GM19239 (cell line): ENCODE data around the gene FREM1.

Experiments
- DNase-seq: peaks from one replicate; pipeline ENCODE4 v3.0.0; 2011; ENCODE audit warnings: low spot score; ENCODE audit not compliant: insufficient read length
- FAIRE-seq: peaks from 2 replicates; lab custom pipeline; 2011; peaks lifted over from hg19 to GRCh38; lab: Jason Lieb, UNC

The FREM1 gene

GRCh38 chr9:14722391-14723035 is 187.7 kb downstream of the FREM1 start, which contains the start of gene CER1:
CER1 (minus strand) TSS chr9:14722733; CDS start chr9:14722672, 61 bp downstream.
- FAIRE-seq (no peak), DNase-seq (no peak)

DNA sequence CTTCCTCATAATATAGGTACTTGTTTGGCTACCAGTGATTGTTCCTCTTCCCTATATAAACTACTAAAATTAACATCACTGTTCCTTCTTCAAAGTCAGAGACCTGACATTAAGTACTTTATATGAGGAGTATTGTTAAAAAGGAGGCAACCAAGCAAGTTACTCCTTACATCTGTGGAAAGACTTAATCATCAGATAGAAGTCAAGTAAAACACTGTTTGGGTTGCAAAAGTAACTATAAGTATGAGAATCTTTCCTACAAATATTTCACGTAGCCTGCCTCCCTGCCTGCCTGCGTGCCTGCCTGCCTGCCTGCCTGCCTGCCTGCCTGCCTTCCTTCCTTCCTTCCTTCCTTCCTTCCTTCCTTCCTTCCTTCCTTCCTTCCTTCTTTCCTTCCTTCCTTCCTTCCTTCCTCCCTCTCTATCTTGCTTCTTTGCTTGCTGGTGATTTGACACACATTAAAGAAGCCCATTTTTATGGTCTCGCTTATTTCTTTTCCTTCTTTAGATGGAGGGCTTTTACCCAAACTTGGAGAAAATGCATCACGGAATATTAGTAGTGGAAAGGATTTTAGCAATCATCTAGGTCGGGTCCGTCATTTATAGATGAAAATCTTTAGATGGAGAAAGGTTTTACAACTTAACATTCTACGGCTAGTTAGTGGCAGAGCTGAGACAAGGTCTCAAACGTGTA is 190.9 kb downstream of the FREM1 start:
- no peak for FAIRE-seq
- DNase-seq, result no peak

- DNase-seq (no peak), FAIRE-seq (no peak)
Measured at GRCh38 chr9:14715102-14715501, 195.1 kb downstream of the FREM1 start.

GRCh38 chr9:14713187-14713767 is 197.0 kb downstream of the FREM1 start:
- no peak for FAIRE-seq
- no peak for DNase-seq

- FAIRE-seq (no peak), DNase-seq (no peak)
Measured at GRCh38 chr9:14710804-14711203, 199.4 kb downstream of the FREM1 start.

DNA sequence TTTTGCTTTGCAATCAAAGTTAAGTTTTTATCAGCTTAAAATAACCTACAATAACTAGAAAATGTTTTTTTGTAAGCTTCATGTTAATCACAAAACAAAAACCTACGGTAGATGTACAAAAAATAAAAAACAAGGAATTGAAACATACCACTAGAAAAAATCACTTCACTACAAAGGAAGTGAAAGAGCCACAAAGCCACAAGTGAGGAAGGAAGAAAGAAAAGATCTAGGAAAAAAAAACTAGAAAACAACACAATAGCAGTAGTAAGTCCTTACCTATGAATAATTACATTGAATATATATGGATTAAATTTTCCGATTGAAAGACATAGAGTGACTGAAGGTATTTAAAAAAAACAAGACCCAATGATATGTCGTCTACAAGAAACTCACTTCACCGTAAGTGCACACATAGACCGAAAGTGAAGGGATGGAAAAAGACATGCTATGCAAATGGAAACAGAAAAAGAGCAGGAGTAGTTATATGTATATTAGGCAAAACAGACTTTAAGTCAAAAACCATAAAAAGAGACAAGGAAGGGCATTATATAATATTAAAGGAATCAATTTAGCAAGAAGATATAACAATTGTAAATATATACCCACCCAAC is 203.6 kb downstream of the FREM1 start:
- FAIRE-seq, result no peak
- no peak for DNase-seq

DNA sequence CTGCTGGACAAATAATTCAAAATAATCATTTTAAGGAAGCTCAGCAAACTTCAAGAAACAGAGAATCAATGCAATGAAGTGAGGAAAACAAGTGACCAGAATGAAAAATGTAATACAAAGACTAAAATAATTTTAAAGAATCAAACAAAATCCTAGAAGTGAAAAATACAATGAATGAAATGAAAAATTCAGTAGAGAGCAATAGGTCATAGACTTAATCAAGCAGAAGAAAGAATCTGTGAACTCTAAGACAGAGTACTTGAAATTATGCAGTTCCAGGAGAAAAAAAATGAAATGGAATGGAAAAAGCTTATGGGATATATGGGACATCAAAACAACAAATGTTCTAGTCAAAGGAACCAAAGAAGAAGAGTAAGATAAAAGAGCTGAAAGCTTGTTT is 205.1 kb downstream of the FREM1 start:
- FAIRE-seq, result no peak
- no peak for DNase-seq

DNA sequence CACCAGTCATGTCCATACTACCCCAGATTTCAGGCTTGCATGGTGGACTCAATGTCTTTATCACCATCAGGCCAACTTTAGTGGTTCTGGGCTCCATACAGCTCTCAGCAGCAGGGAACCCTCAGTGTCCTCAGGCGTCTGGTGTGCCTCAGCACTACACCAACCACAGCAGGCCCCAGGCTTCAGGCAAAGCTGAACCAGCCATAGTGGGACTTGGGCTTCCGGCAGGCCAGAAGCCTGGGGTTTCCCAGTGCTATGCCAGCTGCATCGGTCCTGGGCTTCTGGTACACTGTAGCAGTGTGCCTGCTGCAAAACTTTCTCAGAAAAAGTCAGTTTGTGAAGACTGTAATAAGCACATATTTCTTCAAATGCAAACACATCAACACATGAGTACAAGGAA is 205.9 kb downstream of the FREM1 start:
- DNase-seq, result no peak
- FAIRE-seq, result no peak

- FAIRE-seq, result no peak
- DNase-seq, result no peak
Measured at GRCh38 chr9:14702200-14702720, 208.0 kb downstream of the FREM1 start.

DNA sequence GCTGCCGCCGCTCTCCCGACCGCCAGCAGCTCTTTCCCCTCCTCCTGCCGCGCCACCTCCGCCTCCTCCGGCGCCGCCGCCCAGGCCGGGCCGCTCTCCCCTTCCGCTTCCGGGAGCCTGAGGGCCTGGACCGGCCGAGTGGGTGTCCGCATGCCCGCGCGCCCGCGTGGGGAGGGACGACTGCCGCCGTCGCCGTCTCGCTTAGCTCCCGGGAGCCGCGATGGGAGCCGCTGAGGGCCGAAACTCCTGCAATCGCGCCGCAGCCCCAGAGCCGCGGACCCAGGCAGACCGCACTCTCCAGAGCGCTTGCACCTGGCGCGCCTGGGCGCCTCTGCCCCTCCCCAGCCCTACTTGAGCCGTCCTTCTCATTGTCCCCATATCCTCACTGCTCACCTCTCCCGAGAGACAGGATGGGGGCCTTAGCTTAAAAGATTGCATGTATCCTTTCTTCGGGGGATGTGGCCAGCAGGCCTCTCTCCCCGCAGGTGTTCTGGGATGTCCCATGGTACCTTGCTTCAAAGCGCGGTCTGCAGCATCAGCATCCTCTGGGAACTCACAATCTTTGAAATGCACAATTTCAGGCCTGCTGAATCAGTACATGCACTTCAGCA is 216.9 kb downstream of the FREM1 start, which contains the start of gene ZDHHC21:
ZDHHC21 (minus strand) TSS at position 182 of the 611 bp plus-strand sequence. CDS start 19,092 bp downstream, outside the sequence.
- FAIRE-seq (peak; percentile 86), DNase-seq (peak; percentile 49)

GRCh38 chr9:14692470-14693250 is 217.6 kb downstream of the FREM1 start:
- DNase-seq (peak; percentile 15), FAIRE-seq (peak; percentile 95)

DNA sequence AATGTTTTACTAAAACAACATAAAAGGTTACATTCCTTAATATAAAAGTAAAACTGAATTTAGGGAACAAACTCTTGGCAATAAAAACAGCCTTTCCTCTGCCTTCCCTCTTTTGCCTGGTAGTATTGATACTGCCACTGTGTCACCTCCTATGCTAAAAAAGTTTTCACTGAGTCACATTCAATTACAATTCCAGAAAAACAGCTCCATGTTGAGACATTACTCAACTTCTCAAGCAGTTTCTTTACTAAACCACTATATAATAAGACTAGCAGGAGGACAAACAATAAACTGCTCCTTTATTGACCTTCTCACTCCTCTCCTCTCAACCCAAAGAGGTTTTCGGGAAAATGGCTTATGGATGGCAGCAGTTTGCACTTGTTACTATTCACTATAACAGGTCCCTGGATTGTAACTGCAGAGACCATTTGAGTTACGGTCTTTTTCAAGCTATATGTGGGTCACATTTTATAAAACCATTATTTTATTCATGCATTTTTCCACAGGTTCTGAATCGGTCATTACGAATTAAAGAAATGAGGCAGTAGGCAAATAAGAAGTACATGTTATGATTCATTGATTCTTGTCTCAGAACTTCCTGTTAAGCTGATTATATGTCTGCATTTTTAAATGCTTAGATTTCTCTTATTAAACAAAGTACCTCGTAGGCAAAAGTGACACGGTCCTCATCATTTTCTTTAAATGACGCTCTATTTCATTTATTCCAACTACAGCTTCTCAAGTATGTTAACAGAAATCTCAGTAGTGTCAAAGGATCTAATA is 219.1 kb downstream of the FREM1 start:
- FAIRE-seq, result peak; percentile 66
- DNase-seq, result no peak

- DNase-seq (no peak), FAIRE-seq (no peak)
Measured at GRCh38 chr9:14687042-14687719, 223.0 kb downstream of the FREM1 start.

DNA sequence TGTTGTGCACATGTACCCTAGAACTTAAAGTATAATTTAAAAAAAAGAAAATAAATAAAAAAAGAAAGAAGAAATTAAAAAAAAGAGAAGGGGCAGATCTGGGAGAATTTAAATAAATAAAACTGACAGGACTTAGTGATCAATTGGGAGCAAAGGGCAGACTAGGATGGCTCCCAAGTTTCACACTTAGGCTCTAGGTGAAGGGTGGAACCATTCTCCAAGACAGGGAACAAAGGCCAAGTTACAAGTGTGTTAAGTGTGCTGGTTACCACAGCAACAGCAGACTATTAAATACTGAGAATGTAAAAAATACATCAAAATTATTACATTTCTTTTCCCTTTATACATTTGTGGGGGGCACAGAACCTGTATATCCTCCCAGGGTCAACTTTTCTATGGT is 224.1 kb downstream of the FREM1 start:
- no peak for DNase-seq
- FAIRE-seq, result no peak
